IPS DF 6.9 (cell line): ENCODE data around the gene MBOAT7.
"Not testable (repeated sequence)": the region's sequence is repeated elsewhere in the genome, so short reads cannot be mapped to it uniquely, and the experiment has no call there.

Experiments
- DNase-seq: peaks from one replicate; pipeline ENCODE4 v3.0.0-alpha.2; 2013; ENCODE audit warnings: low read depth, low spot score
- H3K27ac ChIP-seq: one replicate; pipeline ENCODE4 v1.5.1; 2013; ENCODE audit warnings: low read length, control low read depth
- H3K27me3 ChIP-seq: 2 replicates; pipeline ENCODE4 v1.6.1; 2013; ENCODE audit warnings: mild to moderate bottlenecking, low read length; ENCODE audit not compliant: control insufficient read depth, insufficient read depth
- H3K36me3 ChIP-seq: 2 replicates; pipeline ENCODE4 v1.6.1; 2013; ENCODE audit warnings: low read length; ENCODE audit not compliant: control insufficient read depth, insufficient read depth
- H3K4me1 ChIP-seq: 2 replicates; pipeline ENCODE4 v1.6.1; 2013; ENCODE audit warnings: low read length; ENCODE audit not compliant: control insufficient read depth, insufficient read depth
- H3K4me3 ChIP-seq: 2 replicates; pipeline ENCODE4 v1.5.1; 2013; ENCODE audit warnings: mild to moderate bottlenecking, low read length
- H3K9me3 ChIP-seq: 2 replicates; pipeline ENCODE4 v1.6.1; 2013; ENCODE audit warnings: low read length, inconsistent platforms; ENCODE audit not compliant: control insufficient read depth, insufficient read depth
- WGBS: extraction: QIAGEN DNeasy Blood & Tissue Kit; methylation state at CpG from one replicate; pipeline ENCODE4 v1.1.7; 2013; ENCODE audit warnings: mixed read lengths, missing lambda C conversion rate; ENCODE audit not compliant: insufficient read length, insufficient coverage; 5-methylcytosine and 5-hydroxymethylcytosine counted together

MBOAT7 gene

GRCh38 chr19:54219702-54220101 lies 30.3 kb upstream of the MBOAT7 start:
- not testable (repeated sequence) for H3K36me3 ChIP-seq, H3K4me1 ChIP-seq, DNase-seq, H3K9me3 ChIP-seq, H3K27me3 ChIP-seq, H3K4me3 ChIP-seq, H3K27ac ChIP-seq
- WGBS = no CpG with 5 or more reads among the region's 5 CpGs

GRCh38 chr19:54218960-54219661 lies 29.7 kb upstream of the MBOAT7 start:
- H3K9me3 ChIP-seq = no peaks in the 10 kb centered on the region
- H3K27ac ChIP-seq = no peak overlapping the region
- H3K36me3 ChIP-seq = no peaks in the 10 kb centered on the region
- no CpG with 5 or more reads among the region's 27 CpGs for WGBS
- no peak for DNase-seq
- H3K4me3 ChIP-seq = no peak overlapping the region
- no peaks in the 10 kb centered on the region for H3K4me1 ChIP-seq
- no peaks in the 10 kb centered on the region for H3K27me3 ChIP-seq

- WGBS = no CpG with 5 or more reads among the region's 8 CpGs
Measured at GRCh38 chr19:54218259-54218658, 28.9 kb upstream of the MBOAT7 start.

GRCh38 chr19:54217517-54218247 lies 28.3 kb upstream of the MBOAT7 start:
- not testable (repeated sequence) for H3K4me1 ChIP-seq, H3K4me3 ChIP-seq
- WGBS = no CpG with 5 or more reads among the region's 20 CpGs

More at GRCh38 chr19:54218259-54218658, 28.9 kb upstream of the MBOAT7 start:
- Histone ChIP-seq H3K27ac (no peak overlapping the region), H3K4me1 (no peaks in the 10 kb centered on the region), H3K4me3 (no peak overlapping the region), H3K9me3 (no peaks in the 10 kb centered on the region), H3K27me3 (no peaks in the 10 kb centered on the region), H3K36me3 (no peaks in the 10 kb centered on the region)
- no peak for DNase-seq

GRCh38 chr19:54216869-54217268 lies 27.5 kb upstream of the MBOAT7 start:
- Histone ChIP-seq H3K27me3 (no peaks in the 10 kb centered on the region), H3K36me3 (no peaks in the 10 kb centered on the region), H3K9me3 (no peaks in the 10 kb centered on the region), H3K4me1 (no peaks in the 10 kb centered on the region), H3K4me3 (no peak overlapping the region), H3K27ac (no peak overlapping the region)
- no peak for DNase-seq
- WGBS = no CpG with 5 or more reads among the region's 9 CpGs

More at GRCh38 chr19:54217517-54218247, 28.3 kb upstream of the MBOAT7 start:
- H3K9me3 ChIP-seq, H3K27me3 ChIP-seq, H3K27ac ChIP-seq, H3K36me3 ChIP-seq, DNase-seq: not testable (repeated sequence)

- WGBS = no CpG with 5 or more reads among the region's 19 CpGs
- not testable (repeated sequence) for H3K4me3 ChIP-seq
Measured at GRCh38 chr19:54214734-54215133, 25.4 kb upstream of the MBOAT7 start.

GRCh38 chr19:54214217-54214616 lies 24.8 kb upstream of the MBOAT7 start:
- WGBS = no CpG with 5 or more reads among the region's 5 CpGs

More at GRCh38 chr19:54214734-54215133, 25.4 kb upstream of the MBOAT7 start:
- not testable (repeated sequence) for H3K9me3 ChIP-seq, H3K27me3 ChIP-seq, H3K36me3 ChIP-seq, H3K4me1 ChIP-seq, H3K27ac ChIP-seq, DNase-seq

GRCh38 chr19:54211235-54211634 lies 21.9 kb upstream of the MBOAT7 start:
- H3K9me3 ChIP-seq = no peaks in the 10 kb centered on the region
- H3K36me3 ChIP-seq = peaks cover 18% of the 10 kb centered on the region
- DNase-seq = no peak
- no CpG with 5 or more reads among the region's 12 CpGs for WGBS
- no peaks in the 10 kb centered on the region for H3K27me3 ChIP-seq
- H3K27ac ChIP-seq = no peak overlapping the region
- no peak overlapping the region for H3K4me3 ChIP-seq
- 0 out of 2 replicates have a peak, but pooled peaks cover 3% of the 10 kb centered on the region for H3K4me1 ChIP-seq

More at GRCh38 chr19:54214217-54214616, 24.8 kb upstream of the MBOAT7 start:
- not testable (repeated sequence) for H3K9me3 ChIP-seq, H3K36me3 ChIP-seq, DNase-seq, H3K4me3 ChIP-seq, H3K4me1 ChIP-seq, H3K27me3 ChIP-seq, H3K27ac ChIP-seq

- Histone ChIP-seq H3K4me3 (no peak overlapping the region), H3K36me3 (peaks cover 27% of the 10 kb centered on the region), H3K4me1 (0 out of 2 replicates have a peak, but pooled peaks cover 3% of the 10 kb centered on the region), H3K9me3 (no peaks in the 10 kb centered on the region), H3K27me3 (no peaks in the 10 kb centered on the region), H3K27ac (no peak overlapping the region)
- no CpG with 5 or more reads among the region's 10 CpGs for WGBS
- DNase-seq = no peak
Measured at GRCh38 chr19:54209811-54210494, 20.6 kb upstream of the MBOAT7 start.

- Histone ChIP-seq H3K27ac (no peak overlapping the region), H3K27me3 (no peaks in the 10 kb centered on the region), H3K4me3 (no peak overlapping the region), H3K36me3 (peaks cover 31% of the 10 kb centered on the region), H3K9me3 (no peaks in the 10 kb centered on the region), H3K4me1 (0 out of 2 replicates have a peak, but pooled peaks cover 3% of the 10 kb centered on the region)
- WGBS = no CpG with 5 or more reads among the region's 24 CpGs
- no peak for DNase-seq
Measured at GRCh38 chr19:54209058-54209810, 19.9 kb upstream of the MBOAT7 start.
